H1 (cell line): ENCODE data around the gene KLHL29. TPM values are rescaled to one million over a fixed set of nuclear protein-coding genes. Genes with fewer than 3 reads are reported as not detected.

Experiments used
- CHD7 ChIP-seq: fragments of 300-600 bp; sonication (generic); IDR thresholded peaks from 2 replicates; pipeline ENCODE4 v1.7.1; 2012; ENCODE audit warnings: low read length, moderate library complexity, mild to moderate bottlenecking, inconsistent platforms; ENCODE audit not compliant: insufficient replicate concordance
- POLR2AphosphoS5 ChIP-seq: IDR thresholded peaks from 2 replicates; pipeline ENCODE4 v1.6.1; 2011; ENCODE audit warnings: low read depth, low read length
- polyA plus RNA-seq, 7 experiments: library from polyadenylated mRNA; depleted of rRNA in 3 of 7; stranded (reverse) in 5 of 7; unstranded in 2 of 7; fragments of >200 nt in 5 of 7; fragments of 200-250 nt in 2 of 7; gene quantifications; 1 replicate in 5 of 7; 2 replicates in 1 of 7; 4 replicates in 1 of 7; pipeline versions ENCODE4 v1.2.1 to v1.2.3, GENCODE V29; 2011 to 2013; ENCODE audit warnings: missing spikeins in 2 of 7, mixed read lengths in 2 of 7
- total RNA-seq: library from RNA; stranded (reverse); fragmentation: NEBNext Ultra II Directional; extraction: Animal tissue kit (Norgen Biotek cat#: 25700); gene quantifications from 2 replicates; pipeline ENCODE4 v1.2.1, GENCODE V29; 2021

The KLHL29 gene
- total and polyA plus RNA-seq, 2 of the 8 experiments (the other 6 are each of a cell fraction or from before 2014, with no cell fraction given): 1.1 to 4.7 TPM

- TF ChIP-seq CHD7 (no peak), POLR2AphosphoS5 (no peak)
Observed at GRCh38 chr2:23454501-23455120, 69.6 kb downstream of the KLHL29 start (continued).
